Measurements from ENCODE around the gene CELF3. TPM values are rescaled to one million over a fixed set of nuclear protein-coding genes. Genes with fewer than 3 reads are reported as not detected.
"Not testable (repeated sequence)": the region's sequence is repeated elsewhere in the genome, so short reads cannot be mapped to it uniquely, and the experiment has no call there.

The CELF3 gene
- not detected for polyA plus RNA-seq (2013, experiment 1 of 2; ENCODE audit: insufficient read length)
- 0.02 TPM for polyA plus RNA-seq (2013, experiment 2 of 2; ENCODE audit: insufficient read length)

DNA sequence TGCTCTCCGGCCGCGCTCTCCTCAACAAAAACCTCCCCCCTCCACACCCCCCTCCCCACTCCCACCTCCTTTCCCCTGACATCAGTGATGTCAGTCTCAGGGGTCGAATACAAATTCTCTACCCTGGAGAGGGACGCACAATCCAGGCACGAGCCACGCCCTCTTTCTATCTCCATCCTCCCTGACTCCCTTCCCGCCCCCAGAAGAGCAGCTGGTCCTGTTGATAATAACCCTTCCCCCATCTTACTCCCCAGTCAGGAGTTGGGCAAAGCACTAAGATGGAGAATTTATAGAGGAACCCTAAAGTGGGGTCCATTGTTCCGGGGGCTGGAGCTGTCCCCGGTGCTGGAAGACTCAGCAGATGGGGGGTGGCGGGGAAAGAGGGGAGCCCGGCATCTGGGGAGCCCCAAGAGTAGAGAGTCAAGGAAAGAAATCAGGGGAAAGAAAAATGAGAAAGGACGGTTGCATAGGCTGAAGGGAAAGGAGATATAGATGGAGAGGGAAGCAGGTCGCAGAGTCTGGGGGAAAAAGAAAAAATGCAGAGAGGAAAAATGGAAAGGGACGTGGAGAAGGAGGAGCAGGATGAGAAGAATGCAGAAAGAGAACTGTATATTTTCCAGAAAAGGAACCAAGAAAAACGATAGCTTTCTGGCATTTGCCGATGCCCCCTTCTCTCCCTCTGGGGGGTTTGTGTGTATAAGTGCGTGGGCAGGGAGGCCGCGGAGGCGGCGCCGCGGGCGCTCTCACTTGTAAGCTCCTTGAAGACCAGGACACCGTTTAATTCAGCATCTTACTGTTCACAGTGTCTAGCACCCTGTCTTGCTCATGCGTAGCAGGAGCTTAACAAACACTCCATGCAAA is at the start of gene CELF3:
Gene CELF3, minus strand, starts transcription at position 33 of the 861 bp plus-strand sequence. CDS start 783 bp downstream, outside the sequence.
- no peak for DNase-seq

DNA sequence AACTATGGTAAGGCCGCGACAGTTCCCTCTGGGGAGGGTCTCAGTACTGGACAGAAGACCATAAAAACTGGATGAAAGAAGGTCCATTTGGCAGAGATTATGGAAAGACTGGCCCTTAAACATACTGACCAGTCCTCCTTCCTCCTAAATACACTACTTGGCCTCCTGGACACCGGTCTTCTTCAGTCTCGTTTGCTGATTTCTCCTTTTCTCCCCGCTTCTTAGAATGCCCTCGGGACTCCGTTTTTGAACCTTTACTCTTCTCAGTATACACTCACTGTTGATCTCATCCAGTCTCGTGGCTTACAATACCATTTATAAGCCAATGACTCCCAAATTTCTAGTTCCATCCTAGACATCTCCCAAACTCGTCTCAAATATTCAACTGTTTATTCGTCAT is 47.4 kb upstream of the CELF3 start:
- no peak for DNase-seq

DNA sequence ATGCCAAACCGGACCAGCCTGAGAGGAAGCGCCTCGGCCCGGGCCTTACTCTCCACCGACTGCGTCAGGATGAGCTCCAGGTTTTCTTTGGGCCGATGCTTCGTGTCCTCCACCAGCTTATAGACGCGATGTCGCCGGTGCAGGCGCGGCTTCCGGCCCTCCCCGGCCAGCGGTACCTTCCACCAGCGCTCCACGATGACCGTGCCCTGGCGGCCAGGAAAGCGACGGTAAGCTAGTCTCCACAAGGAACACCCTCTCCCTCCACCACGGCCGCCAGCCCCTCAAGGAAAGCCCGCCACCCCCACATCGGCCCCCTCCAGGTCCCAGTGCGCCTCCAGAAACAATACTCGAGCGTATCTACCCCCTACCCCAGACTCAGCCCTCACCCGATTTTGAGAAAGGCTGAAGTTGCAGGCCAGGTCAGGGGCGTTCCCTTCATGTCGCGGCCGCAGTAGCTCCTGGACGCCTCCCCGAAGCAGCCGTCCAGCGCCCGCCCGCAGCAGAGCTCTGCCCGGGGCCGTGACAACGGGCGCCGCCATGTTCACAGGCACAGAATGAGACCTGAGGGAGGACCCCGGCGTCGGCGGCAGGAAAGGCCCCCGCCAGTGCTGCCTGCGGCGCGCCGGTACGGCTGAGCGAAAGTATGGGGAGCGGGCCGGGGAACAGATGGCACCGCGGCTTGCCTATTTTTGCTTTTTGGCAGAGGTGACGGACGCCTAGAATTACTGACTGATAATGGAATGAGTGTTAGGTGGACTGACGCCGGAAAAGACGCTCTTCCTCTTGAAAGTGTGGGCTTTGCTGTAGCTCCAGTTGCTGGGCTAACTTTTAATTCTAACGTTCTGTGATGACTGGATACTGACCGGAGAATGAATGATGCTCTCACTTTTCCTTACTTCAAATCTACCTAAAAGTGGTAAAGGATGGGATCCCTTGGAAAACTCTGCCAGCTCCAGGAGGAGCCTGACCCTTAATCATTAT is 46.6 kb upstream of the CELF3 start, which contains the start of gene MRPL9:
Gene MRPL9, minus strand, starts transcription at position 556 of the 981 bp plus-strand sequence. Its CDS starts 17 bp downstream, at position 539.
- DNase-seq = peak; percentile 82

DNA sequence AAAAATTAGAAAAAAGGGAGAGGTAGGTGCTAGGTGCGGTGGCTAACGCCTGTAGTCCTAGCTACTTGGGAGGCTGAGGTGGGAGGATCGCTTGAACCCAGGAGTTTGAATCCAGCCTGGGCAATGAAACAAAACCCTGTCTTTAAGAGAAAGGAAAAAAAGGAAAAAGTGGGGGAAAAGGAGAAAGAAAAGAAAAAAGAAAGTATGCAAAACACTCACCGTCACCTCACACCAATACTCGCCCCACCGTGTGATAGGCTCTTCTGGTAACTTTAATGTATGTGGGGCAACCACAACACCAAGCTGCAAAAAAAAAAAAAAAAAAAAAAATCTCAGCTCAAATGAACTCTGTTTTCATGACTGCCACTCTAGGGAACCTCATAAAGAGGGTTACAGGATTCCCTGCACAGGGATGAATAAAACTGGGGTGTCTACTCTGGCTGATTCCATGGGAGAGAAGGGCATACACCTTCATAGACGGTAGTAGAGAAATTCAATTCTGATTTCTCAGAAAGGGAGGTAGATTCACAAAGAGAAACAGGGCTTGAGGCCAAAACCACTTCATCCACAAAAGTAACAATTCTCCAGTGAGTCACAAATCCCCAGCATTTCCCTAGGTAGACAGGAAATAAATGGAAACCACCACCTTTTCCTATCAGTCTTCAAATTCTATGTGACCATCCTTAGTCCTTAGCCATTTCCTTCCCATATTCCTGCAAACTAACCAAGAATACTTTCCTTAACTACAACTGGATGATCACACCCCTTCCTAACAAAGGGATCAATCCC is 44.2 kb upstream of the CELF3 start:
- no peak for DNase-seq

DNA sequence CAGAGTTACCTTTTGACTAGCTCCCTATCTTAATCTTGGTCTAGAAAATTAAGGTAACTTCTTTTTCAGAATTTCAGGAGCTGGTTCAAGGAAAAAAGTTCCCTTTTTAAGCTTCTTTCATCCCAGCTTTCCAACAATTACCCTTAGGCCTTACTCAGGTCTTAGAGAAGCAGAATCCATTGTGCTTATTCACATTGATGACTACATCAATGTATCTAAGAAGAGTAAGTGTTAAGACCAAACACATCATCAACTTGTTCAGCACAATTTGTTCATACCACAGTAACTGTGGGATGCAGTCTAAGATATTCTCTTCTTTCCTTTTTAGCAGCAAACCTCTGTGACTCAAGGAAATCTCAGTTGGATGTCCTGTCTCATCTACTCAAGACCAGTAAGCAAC is 42.6 kb upstream of the CELF3 start:
- DNase-seq = no peak

DNA sequence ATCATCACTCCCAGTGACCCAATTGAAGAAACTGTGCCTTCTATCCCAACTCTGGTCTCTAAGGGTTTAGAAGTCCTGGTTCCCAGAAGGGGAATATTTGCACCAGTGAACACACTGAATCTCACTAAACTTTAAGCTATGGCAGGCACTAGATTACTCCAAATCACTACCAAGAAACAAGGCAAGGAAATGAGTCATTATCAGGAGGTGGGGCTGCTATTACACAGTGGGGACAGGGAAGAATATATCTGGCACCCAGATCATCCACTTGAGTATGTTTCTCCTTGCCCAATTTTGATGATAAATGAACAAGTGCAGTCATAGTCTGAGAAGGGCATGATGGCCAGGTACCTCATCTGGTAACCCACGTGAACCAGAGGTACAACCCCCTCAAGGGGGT is 39.7 kb upstream of the CELF3 start:
- no peak for DNase-seq

DNA sequence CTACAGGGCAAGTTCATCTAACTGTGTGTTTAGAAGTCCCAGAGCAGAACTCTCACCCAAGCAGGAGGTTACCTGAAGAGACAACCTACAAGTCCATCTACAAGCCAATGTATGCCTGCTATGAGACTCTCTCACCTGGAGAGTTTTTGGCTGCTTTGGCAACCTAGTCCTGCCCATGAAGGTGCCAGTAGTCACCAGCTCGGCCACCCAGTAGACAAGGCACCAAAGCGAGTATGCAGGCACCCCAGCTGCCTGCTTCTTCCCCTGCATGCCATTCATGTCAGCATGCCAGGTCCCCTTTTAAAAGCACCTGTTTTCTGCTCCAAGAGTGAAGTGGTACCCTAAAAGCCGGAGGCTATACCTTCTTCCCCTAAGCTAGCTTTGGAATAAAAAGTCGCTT is 24.9 kb upstream of the CELF3 start:
- DNase-seq = no peak

DNA sequence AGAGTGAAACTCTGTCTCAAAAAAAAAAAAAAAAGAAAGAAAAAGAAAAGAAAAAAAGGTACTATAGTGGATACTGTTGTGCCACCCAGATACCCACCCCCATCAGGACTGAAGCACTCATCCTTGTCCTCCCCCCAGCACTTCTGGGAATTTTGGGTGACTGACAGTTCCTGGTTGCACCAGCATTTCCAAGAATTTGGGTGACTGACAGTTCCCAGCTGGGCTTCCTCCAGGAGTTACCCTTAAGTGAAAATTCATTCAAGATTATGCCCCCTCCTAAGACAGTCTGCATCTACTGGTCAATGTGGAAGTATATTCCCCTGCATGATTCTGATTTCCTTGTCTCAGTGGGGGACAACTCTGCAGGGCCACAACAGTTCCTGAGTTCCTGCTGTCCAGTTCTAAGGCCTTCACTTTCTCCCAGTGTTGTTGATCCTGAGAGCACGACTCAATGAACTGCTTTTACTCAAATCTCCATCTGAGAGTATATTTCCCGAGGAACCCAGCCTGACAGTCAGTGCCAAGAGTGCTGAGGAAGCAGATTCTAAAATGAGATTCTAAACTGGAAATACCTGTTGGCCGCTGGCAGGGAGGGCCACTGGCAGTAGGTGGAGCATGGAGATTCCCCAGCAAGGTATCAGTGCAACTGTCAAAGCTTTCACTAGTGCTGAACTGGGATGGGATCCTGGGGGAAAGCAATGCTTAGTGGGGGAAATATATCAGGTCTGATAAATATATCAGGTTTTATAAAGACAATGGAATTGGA is 23.2 kb upstream of the CELF3 start:
- no peak for DNase-seq

DNA sequence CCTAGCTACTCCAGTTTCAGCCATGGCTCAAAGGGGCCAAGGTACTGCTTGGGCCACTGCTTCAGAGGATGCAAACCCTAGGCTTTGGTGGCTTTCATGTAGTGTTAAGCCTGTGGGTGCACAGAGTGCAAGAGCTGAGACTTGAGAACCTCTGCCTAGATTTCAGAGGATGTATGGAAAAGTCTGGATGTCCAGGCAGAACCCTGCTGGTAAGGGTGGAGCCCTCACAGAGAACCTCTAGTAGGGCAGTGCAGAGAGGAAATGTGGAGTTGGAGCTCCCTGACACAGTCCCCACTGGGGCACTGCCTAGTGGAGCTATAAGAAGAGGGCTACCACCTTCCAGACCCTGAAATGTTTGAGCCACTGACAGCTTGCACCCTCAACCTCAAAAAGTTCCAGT is 20.9 kb upstream of the CELF3 start:
- DNase-seq = no peak

DNA sequence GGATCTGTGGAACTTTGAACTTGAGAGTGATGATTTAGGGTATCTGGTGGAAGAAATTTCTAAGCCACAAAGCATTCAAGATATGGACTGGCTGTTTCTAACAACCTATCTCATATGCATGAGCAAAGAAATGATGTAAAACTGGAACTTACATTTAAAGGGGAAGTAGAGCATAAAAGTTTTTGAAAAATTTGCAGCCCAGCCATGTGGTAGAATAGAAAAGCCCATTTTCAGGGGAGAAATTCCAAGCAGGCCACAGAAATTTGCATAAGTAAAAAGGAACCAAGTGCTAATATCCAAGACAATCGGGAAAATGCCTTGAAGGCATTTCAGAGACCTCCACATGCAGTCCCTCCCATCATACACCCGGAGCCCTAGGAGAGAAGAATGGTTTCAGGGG is 20.4 kb upstream of the CELF3 start:
- no peak for DNase-seq

DNA sequence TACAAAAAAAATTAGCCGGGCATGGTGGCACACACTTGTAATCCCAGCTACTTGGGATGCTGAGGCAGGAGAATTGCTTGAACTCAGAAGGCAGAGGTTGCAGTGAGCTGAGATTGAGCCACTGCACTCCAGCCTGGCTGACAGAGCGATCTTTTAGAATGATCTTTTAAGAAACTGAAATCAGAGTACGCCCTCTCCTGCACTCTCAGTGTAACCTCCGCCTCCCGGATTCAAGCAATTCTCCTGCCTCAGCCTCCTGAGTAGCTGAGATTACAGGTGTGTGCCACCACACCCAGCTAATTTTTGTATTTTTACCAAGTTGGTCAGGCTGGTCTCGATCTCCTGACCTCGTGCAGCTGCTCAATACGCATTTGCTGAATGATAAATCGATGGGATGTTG is 17.4 kb upstream of the CELF3 start:
- not testable (repeated sequence) for DNase-seq

DNA sequence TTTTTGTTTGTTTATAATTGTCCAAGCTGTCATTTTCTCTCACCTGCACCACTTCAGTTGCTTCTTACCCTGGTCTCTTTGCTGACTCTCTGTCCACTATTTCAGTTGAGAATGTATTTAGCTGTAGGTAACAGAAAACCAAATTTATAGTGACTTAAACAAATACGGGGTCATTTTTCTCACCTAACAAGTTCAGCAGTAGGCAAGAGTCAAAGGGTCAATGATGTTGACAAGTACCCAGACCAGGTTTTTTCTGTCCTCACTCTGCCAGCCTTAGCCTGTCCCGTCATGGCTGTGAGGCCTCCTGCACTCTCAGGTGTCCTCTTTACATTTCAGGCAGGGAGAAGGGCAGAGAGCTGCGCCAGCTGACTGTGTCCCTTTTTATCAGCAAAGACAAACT is 16.5 kb upstream of the CELF3 start:
- no peak for DNase-seq

DNA sequence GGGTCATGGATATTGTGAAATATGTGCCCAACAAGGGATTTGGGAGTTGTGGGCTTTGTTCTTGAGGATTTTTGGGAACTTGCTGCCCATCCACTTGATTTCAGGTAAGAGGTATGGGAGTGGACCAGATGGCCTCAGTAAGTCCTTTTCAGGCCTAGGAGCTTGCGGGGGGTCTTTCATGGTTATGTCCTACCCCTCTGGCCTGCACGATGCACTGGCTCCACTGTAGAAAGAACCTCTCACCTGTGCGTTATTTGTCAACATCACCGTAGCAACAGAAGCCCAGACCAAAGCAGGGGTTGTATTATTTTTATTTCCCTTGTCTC is 13.3 kb upstream of the CELF3 start:
- no peak for DNase-seq

DNA sequence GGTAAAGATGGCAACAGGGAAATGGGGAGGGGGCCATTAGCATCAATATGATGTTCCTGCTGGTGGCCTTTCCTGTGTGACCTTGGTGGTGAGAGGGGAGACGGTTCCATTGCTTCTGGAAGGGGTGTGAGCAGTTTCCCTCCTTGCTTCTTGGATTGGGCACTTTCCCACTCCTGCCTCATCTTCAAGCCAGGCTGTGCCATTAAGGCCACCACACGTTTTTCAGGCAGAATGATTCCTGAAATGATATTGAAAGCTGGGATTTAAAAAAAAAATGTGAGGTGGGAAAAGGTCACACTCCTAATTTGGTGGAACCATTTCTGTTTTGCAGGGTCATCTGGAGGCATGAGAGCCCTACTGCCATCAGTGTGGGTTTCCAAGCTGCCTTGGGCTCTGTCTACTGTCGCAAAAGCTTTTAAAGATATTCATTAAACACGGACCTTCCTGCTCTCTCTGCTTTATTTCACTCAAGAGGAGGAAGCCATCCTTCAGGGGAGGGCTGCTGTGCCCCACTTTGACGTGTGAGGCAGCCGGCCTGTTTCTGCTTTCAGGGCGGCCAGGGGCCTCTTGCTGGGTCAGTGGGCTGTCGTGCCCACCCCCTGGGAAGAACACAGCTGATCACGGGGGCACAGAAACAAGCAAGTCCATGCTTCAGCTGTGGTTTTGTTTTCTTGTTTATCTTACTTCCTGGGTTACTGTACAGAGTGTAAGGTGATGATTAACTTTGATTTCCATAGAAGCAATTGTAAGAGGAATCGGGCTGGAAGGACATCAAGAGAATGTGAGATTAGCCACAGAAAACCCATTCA is 12.8 kb upstream of the CELF3 start:
- no peak for DNase-seq

DNA sequence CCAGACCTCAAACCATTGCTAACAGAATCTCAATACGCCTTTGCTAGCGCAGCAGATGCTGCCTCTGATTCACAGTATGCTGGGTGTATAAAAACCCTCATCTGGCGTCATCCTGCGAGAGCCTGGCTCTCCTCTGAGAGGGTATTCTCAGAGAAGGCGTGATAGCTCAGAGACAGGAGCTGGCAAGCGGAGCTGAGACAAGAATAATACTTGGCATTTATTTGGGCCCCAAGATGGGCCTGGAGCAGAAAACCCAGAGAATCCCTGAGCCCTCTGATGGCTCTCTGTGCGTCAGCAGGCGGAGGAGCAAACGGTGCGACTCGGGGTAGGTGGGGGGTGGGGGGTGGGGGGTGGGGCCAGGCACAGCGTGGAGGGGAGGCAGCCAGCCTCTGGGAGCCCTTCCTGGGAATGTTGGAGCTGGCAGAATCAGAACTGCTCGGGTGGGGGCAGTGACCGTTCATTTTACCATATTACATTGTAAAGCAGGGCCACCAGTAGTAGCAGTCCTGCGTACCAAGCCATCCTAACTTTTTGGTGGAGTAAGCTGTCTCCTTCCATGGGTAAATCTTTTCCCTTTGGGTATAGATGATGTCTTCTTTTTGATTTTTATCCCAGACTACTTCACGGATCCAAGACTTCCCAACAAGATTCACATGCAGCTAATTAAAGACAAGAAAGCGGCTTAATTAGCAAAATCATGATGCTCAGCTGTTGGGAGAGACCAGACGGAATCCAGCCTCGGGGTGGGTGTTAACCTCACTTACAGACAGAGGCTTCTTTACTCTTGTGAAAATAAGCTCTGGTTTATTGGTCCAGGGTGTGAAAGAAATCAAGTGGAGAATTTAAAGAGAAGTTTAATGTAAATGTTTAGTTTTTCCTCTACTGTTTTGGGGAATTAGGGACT is 11.8 kb upstream of the CELF3 start:
- DNase-seq = peak; percentile 63

DNA sequence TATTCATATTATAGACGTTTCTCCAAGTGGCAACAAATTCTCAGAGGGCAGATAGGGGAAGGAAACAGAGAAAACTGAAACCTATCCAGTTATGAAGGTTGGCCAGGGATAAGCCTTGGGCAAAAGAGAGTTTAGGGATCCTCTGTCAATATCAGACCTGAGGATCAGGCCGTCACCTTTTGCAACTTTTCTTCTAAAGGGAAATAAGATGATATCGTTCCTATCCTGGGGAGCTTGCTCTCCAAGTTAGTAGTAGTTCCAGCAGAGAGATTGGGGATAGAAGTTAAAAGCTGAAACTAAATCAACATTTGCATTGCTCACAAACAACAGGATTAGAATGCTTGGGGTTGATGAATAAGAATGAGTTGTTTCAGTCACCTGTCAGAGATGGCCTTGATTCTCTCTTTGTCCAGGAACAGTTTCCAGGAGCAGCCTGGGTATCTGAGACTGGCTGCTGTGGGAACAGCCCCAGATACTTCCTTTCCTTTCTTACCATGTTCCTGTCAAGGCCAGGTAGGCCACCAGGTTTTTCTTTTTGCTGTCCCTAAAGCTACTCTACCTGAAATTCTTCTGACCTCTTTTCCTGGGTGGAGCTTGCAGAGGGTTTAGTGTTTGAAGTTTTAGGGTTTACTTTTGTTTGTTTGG is 7.2 kb upstream of the CELF3 start:
- no peak for DNase-seq

DNA sequence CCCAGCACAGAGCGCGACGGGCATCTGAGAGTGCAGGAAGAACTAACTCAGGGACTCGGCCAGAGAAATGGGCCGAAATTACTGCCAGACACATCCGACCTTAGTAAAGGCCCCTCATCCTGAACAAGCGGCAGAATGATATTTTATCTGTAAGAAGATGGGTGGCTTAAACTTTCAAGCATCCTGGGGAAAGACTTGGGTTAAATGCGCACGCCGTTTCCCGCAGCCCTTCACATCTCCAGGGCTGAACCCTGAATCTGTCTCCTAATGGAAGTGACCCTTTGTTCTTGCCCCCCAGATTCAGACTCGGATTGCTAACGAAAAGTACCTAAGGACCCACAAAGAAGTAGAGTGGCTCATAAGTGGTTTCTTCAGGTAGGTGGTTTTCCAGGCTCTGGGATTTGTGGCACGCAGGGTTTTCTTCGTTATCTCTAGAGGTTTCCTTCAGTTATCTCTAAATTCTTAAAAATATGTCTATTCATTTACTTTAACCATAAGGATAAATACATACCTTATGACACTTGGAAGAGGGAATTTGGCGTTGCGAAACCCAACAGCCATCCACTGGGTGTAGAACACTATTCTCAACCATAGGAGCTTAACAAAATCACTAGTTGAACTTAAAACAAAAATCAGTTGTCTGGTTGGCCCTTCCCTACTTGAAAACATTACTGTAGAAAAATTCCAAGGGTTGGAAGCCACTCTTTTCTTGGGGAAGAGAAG is 5.3 kb upstream of the CELF3 start:
- no peak for DNase-seq

All from fibroblast of skin of abdomen (primary cell).